Measurements from ENCODE around the gene HMHB1.
"Not testable (repeated sequence)": the region's sequence is repeated elsewhere in the genome, so short reads cannot be mapped to it uniquely, and the experiment has no call there.

The HMHB1 gene

GRCh38 chr5:143801252-143801939, 10.6 kb upstream of the HMHB1 start:
- H3K27ac ChIP-seq (ENCODE audit: low read depth, low read length, severe bottlenecking) = no peak overlapping the region
- WGBS, 2 experiments (ENCODE audit: insufficient coverage in 2 of 2) = 89 to 97% methylated on average over 5 to 6 of the region's 6 CpGs
- no peaks in the 10 kb centered on the region for H3K36me3 ChIP-seq (ENCODE audit: control insufficient read depth, insufficient read depth, low read length)
- no peak overlapping the region for H3K4me3 ChIP-seq (ENCODE audit: extremely low read depth, insufficient read depth, low read length, poor library complexity, severe bottlenecking)
- no peaks in the 10 kb centered on the region for H3K4me1 ChIP-seq (ENCODE audit: control insufficient read depth, insufficient read depth, low read length, poor library complexity, severe bottlenecking)
- H3K9me3 ChIP-seq (ENCODE audit: control insufficient read depth, low read length) = no peaks in the 10 kb centered on the region

- WGBS, 2 experiments (ENCODE audit: insufficient coverage in 2 of 2) = 86% methylated on average over 1 of the region's 2 CpGs; no CpG with 5 or more reads in 1 of the 2 experiments
- no peak overlapping the region for H3K27ac ChIP-seq (ENCODE audit: low read depth, low read length, severe bottlenecking)
- no peaks in the 10 kb centered on the region for H3K4me1 ChIP-seq (ENCODE audit: control insufficient read depth, insufficient read depth, low read length, poor library complexity, severe bottlenecking)
- H3K4me3 ChIP-seq (ENCODE audit: extremely low read depth, insufficient read depth, low read length, poor library complexity, severe bottlenecking) = no peak overlapping the region
- H3K36me3 ChIP-seq (ENCODE audit: control insufficient read depth, insufficient read depth, low read length) = no peaks in the 10 kb centered on the region
- H3K9me3 ChIP-seq (ENCODE audit: control insufficient read depth, low read length) = no peaks in the 10 kb centered on the region
Observed at GRCh38 chr5:143805861-143806260, 6.1 kb upstream of the HMHB1 start.

GRCh38 chr5:143806579-143806978, 5.4 kb upstream of the HMHB1 start:
- H3K4me3 ChIP-seq (ENCODE audit: extremely low read depth, insufficient read depth, low read length, poor library complexity, severe bottlenecking) = no peak overlapping the region
- WGBS, 2 experiments (ENCODE audit: insufficient coverage in 2 of 2) = 78% methylated on average over 2 of the region's 2 CpGs; no CpG with 5 or more reads in 1 of the 2 experiments
- H3K36me3 ChIP-seq (ENCODE audit: control insufficient read depth, insufficient read depth, low read length) = no peaks in the 10 kb centered on the region
- no peaks in the 10 kb centered on the region for H3K9me3 ChIP-seq (ENCODE audit: control insufficient read depth, low read length)
- H3K4me1 ChIP-seq (ENCODE audit: control insufficient read depth, insufficient read depth, low read length, poor library complexity, severe bottlenecking) = no peaks in the 10 kb centered on the region
- no peak overlapping the region for H3K27ac ChIP-seq (ENCODE audit: low read depth, low read length, severe bottlenecking)

GRCh38 chr5:143807401-143807800, 4.6 kb upstream of the HMHB1 start:
- Histone ChIP-seq H3K27ac (ENCODE audit: low read depth, low read length, severe bottlenecking) (no peak overlapping the region), H3K4me3 (ENCODE audit: extremely low read depth, insufficient read depth, low read length, poor library complexity, severe bottlenecking) (no peak overlapping the region), H3K9me3 (ENCODE audit: control insufficient read depth, low read length) (no peaks in the 10 kb centered on the region), H3K36me3 (ENCODE audit: control insufficient read depth, insufficient read depth, low read length) (no peaks in the 10 kb centered on the region), H3K4me1 (ENCODE audit: control insufficient read depth, insufficient read depth, low read length, poor library complexity, severe bottlenecking) (no peaks in the 10 kb centered on the region)
- WGBS, 2 experiments (ENCODE audit: insufficient coverage in 2 of 2) = 71% methylated on average over 1 of the region's 1 CpG; no CpG with 5 or more reads in 1 of the 2 experiments

GRCh38 chr5:143816370-143816769, 4.4 kb downstream of the HMHB1 start:
- H3K4me3 ChIP-seq (ENCODE audit: extremely low read depth, insufficient read depth, low read length, poor library complexity, severe bottlenecking); H3K9me3 ChIP-seq (ENCODE audit: control insufficient read depth, low read length); H3K36me3 ChIP-seq (ENCODE audit: control insufficient read depth, insufficient read depth, low read length); H3K27ac ChIP-seq (ENCODE audit: low read depth, low read length, severe bottlenecking); H3K4me1 ChIP-seq (ENCODE audit: control insufficient read depth, insufficient read depth, low read length, poor library complexity, severe bottlenecking): not testable (repeated sequence)
- WGBS, 2 experiments (ENCODE audit: insufficient coverage in 2 of 2) = 86% methylated on average over 2 of the region's 4 CpGs; no CpG with 5 or more reads in 1 of the 2 experiments

GRCh38 chr5:143819716-143820115, 7.8 kb downstream of the HMHB1 start:
- Histone ChIP-seq H3K4me3 (ENCODE audit: extremely low read depth, insufficient read depth, low read length, poor library complexity, severe bottlenecking) (no peak overlapping the region), H3K9me3 (ENCODE audit: control insufficient read depth, low read length) (no peaks in the 10 kb centered on the region), H3K27ac (ENCODE audit: low read depth, low read length, severe bottlenecking) (no peak overlapping the region), H3K36me3 (ENCODE audit: control insufficient read depth, insufficient read depth, low read length) (no peaks in the 10 kb centered on the region), H3K4me1 (ENCODE audit: control insufficient read depth, insufficient read depth, low read length, poor library complexity, severe bottlenecking) (no peaks in the 10 kb centered on the region)

- H3K27ac ChIP-seq (ENCODE audit: low read depth, low read length, severe bottlenecking) = no peak overlapping the region
- H3K36me3 ChIP-seq (ENCODE audit: control insufficient read depth, insufficient read depth, low read length) = no peaks in the 10 kb centered on the region
- no peaks in the 10 kb centered on the region for H3K9me3 ChIP-seq (ENCODE audit: control insufficient read depth, low read length)
- WGBS, 2 experiments (ENCODE audit: insufficient coverage in 2 of 2) = 94 to 100% methylated on average over 1 to 2 of the region's 2 CpGs
- no peak overlapping the region for H3K4me3 ChIP-seq (ENCODE audit: extremely low read depth, insufficient read depth, low read length, poor library complexity, severe bottlenecking)
- no peaks in the 10 kb centered on the region for H3K4me1 ChIP-seq (ENCODE audit: control insufficient read depth, insufficient read depth, low read length, poor library complexity, severe bottlenecking)
Observed at GRCh38 chr5:143820451-143820850, 8.5 kb downstream of the HMHB1 start.

GRCh38 chr5:143824851-143825720, 13.1 kb downstream of the HMHB1 start:
- Histone ChIP-seq H3K9me3 (ENCODE audit: control insufficient read depth, low read length) (no peaks in the 10 kb centered on the region), H3K4me3 (ENCODE audit: extremely low read depth, insufficient read depth, low read length, poor library complexity, severe bottlenecking) (no peak overlapping the region), H3K27ac (ENCODE audit: low read depth, low read length, severe bottlenecking) (no peak overlapping the region), H3K36me3 (ENCODE audit: control insufficient read depth, insufficient read depth, low read length) (no peaks in the 10 kb centered on the region), H3K4me1 (ENCODE audit: control insufficient read depth, insufficient read depth, low read length, poor library complexity, severe bottlenecking) (no peaks in the 10 kb centered on the region)
- 0 to 27% methylated on average over 2 to 4 of the region's 8 CpGs for WGBS, 2 experiments (ENCODE audit: insufficient coverage in 2 of 2)

- H3K4me3 ChIP-seq (ENCODE audit: extremely low read depth, insufficient read depth, low read length, poor library complexity, severe bottlenecking) = no peak overlapping the region
- no peak overlapping the region for H3K27ac ChIP-seq (ENCODE audit: low read depth, low read length, severe bottlenecking)
- H3K9me3 ChIP-seq (ENCODE audit: control insufficient read depth, low read length) = no peaks in the 10 kb centered on the region
- H3K4me1 ChIP-seq (ENCODE audit: control insufficient read depth, insufficient read depth, low read length, poor library complexity, severe bottlenecking) = no peaks in the 10 kb centered on the region
- no peaks in the 10 kb centered on the region for H3K36me3 ChIP-seq (ENCODE audit: control insufficient read depth, insufficient read depth, low read length)
- 80% methylated on average over 1 of the region's 3 CpGs; no CpG with 5 or more reads in 1 of the 2 experiments for WGBS, 2 experiments (ENCODE audit: insufficient coverage in 2 of 2)
Observed at GRCh38 chr5:143826951-143827444, 15.0 kb downstream of the HMHB1 start.

GRCh38 chr5:143828710-143829109, 16.7 kb downstream of the HMHB1 start:
- Histone ChIP-seq H3K9me3 (ENCODE audit: control insufficient read depth, low read length) (no peaks in the 10 kb centered on the region), H3K4me1 (ENCODE audit: control insufficient read depth, insufficient read depth, low read length, poor library complexity, severe bottlenecking) (no peaks in the 10 kb centered on the region), H3K27ac (ENCODE audit: low read depth, low read length, severe bottlenecking) (no peak overlapping the region), H3K4me3 (ENCODE audit: extremely low read depth, insufficient read depth, low read length, poor library complexity, severe bottlenecking) (no peak overlapping the region), H3K36me3 (ENCODE audit: control insufficient read depth, insufficient read depth, low read length) (no peaks in the 10 kb centered on the region)
- WGBS, 2 experiments (ENCODE audit: insufficient coverage in 2 of 2) = 80 to 81% methylated on average over 1 to 3 of the region's 3 CpGs

- Histone ChIP-seq H3K4me1 (ENCODE audit: control insufficient read depth, insufficient read depth, low read length, poor library complexity, severe bottlenecking) (no peaks in the 10 kb centered on the region), H3K27ac (ENCODE audit: low read depth, low read length, severe bottlenecking) (no peak overlapping the region), H3K9me3 (ENCODE audit: control insufficient read depth, low read length) (no peaks in the 10 kb centered on the region), H3K4me3 (ENCODE audit: extremely low read depth, insufficient read depth, low read length, poor library complexity, severe bottlenecking) (no peak overlapping the region), H3K36me3 (ENCODE audit: control insufficient read depth, insufficient read depth, low read length) (no peaks in the 10 kb centered on the region)
- 93 to 100% methylated on average over 2 of the region's 4 CpGs for WGBS, 2 experiments (ENCODE audit: insufficient coverage in 2 of 2)
Observed at GRCh38 chr5:143833177-143833576, 21.2 kb downstream of the HMHB1 start.

All from mesodermal cell (in vitro differentiated cells).